ENCODE data around the gene AMOTL1. TPM values are rescaled to one million over a fixed set of nuclear protein-coding genes. Genes with fewer than 3 reads are reported as not detected.

Gene AMOTL1
- total RNA-seq, 1 donor from 2014 or later, result 4.8 TPM

DNA sequence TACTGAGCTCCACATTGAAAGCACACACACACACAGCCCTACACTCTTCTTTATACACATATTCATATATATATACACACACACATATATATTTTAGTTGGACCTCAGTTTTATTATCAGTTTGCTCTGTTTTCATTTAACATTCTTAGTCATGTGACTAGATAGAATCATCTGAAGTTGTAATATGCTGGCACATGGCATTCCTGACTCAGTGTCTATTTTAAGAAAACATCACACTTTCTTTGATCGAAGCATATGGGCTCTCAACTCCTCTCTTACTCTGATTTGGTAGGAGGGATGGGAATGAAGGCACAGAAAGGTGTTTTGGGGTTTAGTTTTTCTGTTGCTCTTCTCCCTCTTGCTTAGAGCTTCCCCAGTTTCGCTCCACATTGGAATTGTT, 24.8 kb downstream of the AMOTL1 start:
- no peak overlapping the region for H3K4me3 Mint-ChIP-seq (ENCODE audit: low read depth)
- DNase-seq (ENCODE audit: low spot score), result no peak
- peaks cover 11% of the 10 kb centered on the region for H3K27me3 Mint-ChIP-seq (ENCODE audit: low read depth)
- intact Hi-C loops (cut with micrococcal nuclease), result no loop called here
- H3K9me3 Mint-ChIP-seq, result no peaks in the 10 kb centered on the region
- H3K4me1 Mint-ChIP-seq (ENCODE audit: low read depth), result no peaks in the 10 kb centered on the region
- H3K27ac Mint-ChIP-seq, result no peak overlapping the region
- H3K36me3 Mint-ChIP-seq (ENCODE audit: low read depth), result no peaks in the 10 kb centered on the region

DNA sequence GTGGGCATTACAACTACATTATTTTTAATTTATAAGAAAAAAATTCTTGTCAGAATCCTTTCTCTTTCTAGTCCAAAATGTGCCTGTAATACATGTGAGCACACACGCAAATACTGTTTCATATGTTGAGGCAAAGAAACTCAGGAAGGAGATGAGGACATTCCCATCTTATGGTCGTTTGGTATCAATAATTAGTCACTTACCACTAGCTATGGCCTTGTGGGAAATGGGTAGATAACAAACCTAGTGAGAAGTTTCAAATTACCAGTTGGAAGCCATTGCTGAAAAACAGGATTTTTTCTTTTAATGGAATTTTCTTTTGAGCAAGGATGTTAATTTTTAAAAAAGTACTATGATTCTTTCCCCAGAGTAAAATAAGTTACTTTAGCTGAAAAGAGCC, 25.7 kb downstream of the AMOTL1 start:
- intact Hi-C loops (cut with micrococcal nuclease), result no loop called here
- no peak for DNase-seq (ENCODE audit: low spot score)
- H3K36me3 Mint-ChIP-seq (ENCODE audit: low read depth), result no peaks in the 10 kb centered on the region
- H3K4me3 Mint-ChIP-seq (ENCODE audit: low read depth), result no peak overlapping the region
- H3K27ac Mint-ChIP-seq, result no peak overlapping the region
- H3K4me1 Mint-ChIP-seq (ENCODE audit: low read depth), result no peaks in the 10 kb centered on the region
- no peaks in the 10 kb centered on the region for H3K9me3 Mint-ChIP-seq
- H3K27me3 Mint-ChIP-seq (ENCODE audit: low read depth), result peaks cover 11% of the 10 kb centered on the region

GRCh38 chr11:94794287-94795168, 26.4 kb downstream of the AMOTL1 start:
- no peaks in the 10 kb centered on the region for H3K9me3 Mint-ChIP-seq
- no peak overlapping the region for H3K27ac Mint-ChIP-seq

GRCh38 chr11:94795476-94796189, 27.5 kb downstream of the AMOTL1 start:
- H3K9me3 Mint-ChIP-seq, result no peaks in the 10 kb centered on the region
- no peak overlapping the region for H3K4me3 Mint-ChIP-seq (ENCODE audit: low read depth)
- H3K4me1 Mint-ChIP-seq (ENCODE audit: low read depth), result no peaks in the 10 kb centered on the region
- no peak overlapping the region for H3K27ac Mint-ChIP-seq
- peaks cover 5% of the 10 kb centered on the region for H3K27me3 Mint-ChIP-seq (ENCODE audit: low read depth)
- no peaks in the 10 kb centered on the region for H3K36me3 Mint-ChIP-seq (ENCODE audit: low read depth)
- no peak for DNase-seq (ENCODE audit: low spot score)
- intact Hi-C loops (cut with micrococcal nuclease), result no loop called here

More at GRCh38 chr11:94794287-94795168, 26.4 kb downstream of the AMOTL1 start:
- Mint-ChIP-seq H3K4me3 (ENCODE audit: low read depth) (no peak overlapping the region), H3K36me3 (ENCODE audit: low read depth) (no peaks in the 10 kb centered on the region), H3K27me3 (ENCODE audit: low read depth) (peaks cover 11% of the 10 kb centered on the region), H3K4me1 (ENCODE audit: low read depth) (no peaks in the 10 kb centered on the region)
- intact Hi-C loops (cut with micrococcal nuclease), result no loop called here
- no peak for DNase-seq (ENCODE audit: low spot score)

- H3K4me1 Mint-ChIP-seq (ENCODE audit: low read depth), result no peaks in the 10 kb centered on the region
- no peak for DNase-seq (ENCODE audit: low spot score)
- H3K4me3 Mint-ChIP-seq (ENCODE audit: low read depth), result no peak overlapping the region
- H3K27me3 Mint-ChIP-seq (ENCODE audit: low read depth), result peaks cover 5% of the 10 kb centered on the region
- no peak overlapping the region for H3K27ac Mint-ChIP-seq
- no peaks in the 10 kb centered on the region for H3K9me3 Mint-ChIP-seq
- no peaks in the 10 kb centered on the region for H3K36me3 Mint-ChIP-seq (ENCODE audit: low read depth)
- intact Hi-C loops (cut with micrococcal nuclease), result no loop called here
These were observed 28.0 kb downstream of the AMOTL1 start for GRCh38 chr11:94796190-94796580.

GRCh38 chr11:94796863-94797262, 28.7 kb downstream of the AMOTL1 start:
- intact Hi-C loops (cut with micrococcal nuclease), result no loop called here
- no peak for DNase-seq (ENCODE audit: low spot score)
- Mint-ChIP-seq H3K4me3 (ENCODE audit: low read depth) (no peak overlapping the region), H3K9me3 (no peaks in the 10 kb centered on the region), H3K4me1 (ENCODE audit: low read depth) (no peaks in the 10 kb centered on the region), H3K36me3 (ENCODE audit: low read depth) (no peaks in the 10 kb centered on the region), H3K27me3 (ENCODE audit: low read depth) (peaks cover 5% of the 10 kb centered on the region), H3K27ac (no peak overlapping the region)

DNA sequence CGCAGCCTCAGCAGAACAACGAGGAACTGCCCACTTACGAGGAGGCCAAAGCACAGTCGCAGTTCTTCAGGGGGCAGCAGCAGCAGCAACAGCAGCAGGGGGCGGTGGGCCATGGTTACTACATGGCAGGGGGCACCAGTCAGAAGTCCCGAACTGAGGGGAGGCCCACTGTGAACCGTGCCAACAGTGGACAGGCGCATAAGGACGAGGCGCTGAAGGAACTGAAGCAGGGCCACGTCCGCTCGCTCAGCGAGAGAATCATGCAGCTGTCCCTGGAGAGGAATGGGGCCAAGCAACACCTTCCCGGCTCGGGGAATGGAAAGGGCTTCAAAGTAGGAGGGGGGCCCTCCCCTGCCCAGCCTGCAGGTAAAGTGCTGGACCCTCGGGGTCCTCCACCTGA, 31.6 kb downstream of the AMOTL1 start:
- H3K27ac Mint-ChIP-seq, result no peak overlapping the region

GRCh38 chr11:94800414-94800813, 32.3 kb downstream of the AMOTL1 start:
- no peaks in the 10 kb centered on the region for H3K36me3 Mint-ChIP-seq (ENCODE audit: low read depth)
- intact Hi-C loops (cut with micrococcal nuclease), result no loop called here
- H3K27me3 Mint-ChIP-seq (ENCODE audit: low read depth), result peaks cover 1% of the 10 kb centered on the region
- H3K4me1 Mint-ChIP-seq (ENCODE audit: low read depth), result no peaks in the 10 kb centered on the region
- no peak for DNase-seq (ENCODE audit: low spot score)
- no peaks in the 10 kb centered on the region for H3K9me3 Mint-ChIP-seq
- H3K4me3 Mint-ChIP-seq (ENCODE audit: low read depth), result no peak overlapping the region
- no peak overlapping the region for H3K27ac Mint-ChIP-seq

More for the DNA sequence above, 31.6 kb downstream of the AMOTL1 start:
- Mint-ChIP-seq H3K36me3 (ENCODE audit: low read depth) (no peaks in the 10 kb centered on the region), H3K4me3 (ENCODE audit: low read depth) (no peak overlapping the region), H3K4me1 (ENCODE audit: low read depth) (no peaks in the 10 kb centered on the region), H3K9me3 (no peaks in the 10 kb centered on the region), H3K27me3 (ENCODE audit: low read depth) (peaks cover 3% of the 10 kb centered on the region)
- intact Hi-C loops (cut with micrococcal nuclease), result no loop called here
- DNase-seq (ENCODE audit: low spot score), result no peak

GRCh38 chr11:94801866-94802460, 33.8 kb downstream of the AMOTL1 start:
- no peaks in the 10 kb centered on the region for H3K9me3 Mint-ChIP-seq
- no peak overlapping the region for H3K27ac Mint-ChIP-seq
- intact Hi-C loops (cut with micrococcal nuclease), result no loop called here
- H3K4me1 Mint-ChIP-seq (ENCODE audit: low read depth), result no peaks in the 10 kb centered on the region
- no peak overlapping the region for H3K4me3 Mint-ChIP-seq (ENCODE audit: low read depth)
- H3K27me3 Mint-ChIP-seq (ENCODE audit: low read depth), result no peaks in the 10 kb centered on the region
- no peaks in the 10 kb centered on the region for H3K36me3 Mint-ChIP-seq (ENCODE audit: low read depth)
- DNase-seq (ENCODE audit: low spot score), result no peak

- H3K4me3 Mint-ChIP-seq (ENCODE audit: low read depth), result no peak overlapping the region
These were observed 34.3 kb downstream of the AMOTL1 start for GRCh38 chr11:94802501-94802900.

GRCh38 chr11:94803491-94803890, 35.3 kb downstream of the AMOTL1 start:
- Mint-ChIP-seq H3K9me3 (no peaks in the 10 kb centered on the region), H3K4me3 (ENCODE audit: low read depth) (no peak overlapping the region), H3K27ac (no peak overlapping the region), H3K27me3 (ENCODE audit: low read depth) (no peaks in the 10 kb centered on the region), H3K36me3 (ENCODE audit: low read depth) (no peaks in the 10 kb centered on the region), H3K4me1 (ENCODE audit: low read depth) (no peaks in the 10 kb centered on the region)
- DNase-seq (ENCODE audit: low spot score), result no peak
- intact Hi-C loops (cut with micrococcal nuclease), result no loop called here

More at GRCh38 chr11:94802501-94802900, 34.3 kb downstream of the AMOTL1 start:
- H3K36me3 Mint-ChIP-seq (ENCODE audit: low read depth), result no peaks in the 10 kb centered on the region
- no peaks in the 10 kb centered on the region for H3K27me3 Mint-ChIP-seq (ENCODE audit: low read depth)
- H3K9me3 Mint-ChIP-seq, result no peaks in the 10 kb centered on the region
- DNase-seq (ENCODE audit: low spot score), result no peak
- H3K4me1 Mint-ChIP-seq (ENCODE audit: low read depth), result no peaks in the 10 kb centered on the region
- no peak overlapping the region for H3K27ac Mint-ChIP-seq
- intact Hi-C loops (cut with micrococcal nuclease), result no loop called here

- Mint-ChIP-seq H3K27ac (no peak overlapping the region), H3K4me3 (ENCODE audit: low read depth) (no peak overlapping the region), H3K27me3 (ENCODE audit: low read depth) (peaks cover 1% of the 10 kb centered on the region), H3K9me3 (no peaks in the 10 kb centered on the region), H3K36me3 (ENCODE audit: low read depth) (no peaks in the 10 kb centered on the region), H3K4me1 (ENCODE audit: low read depth) (no peaks in the 10 kb centered on the region)
- no peak for DNase-seq (ENCODE audit: low spot score)
- intact Hi-C loops (cut with micrococcal nuclease), result no loop called here
These were observed 36.7 kb downstream of the AMOTL1 start for GRCh38 chr11:94804874-94805273.

DNA sequence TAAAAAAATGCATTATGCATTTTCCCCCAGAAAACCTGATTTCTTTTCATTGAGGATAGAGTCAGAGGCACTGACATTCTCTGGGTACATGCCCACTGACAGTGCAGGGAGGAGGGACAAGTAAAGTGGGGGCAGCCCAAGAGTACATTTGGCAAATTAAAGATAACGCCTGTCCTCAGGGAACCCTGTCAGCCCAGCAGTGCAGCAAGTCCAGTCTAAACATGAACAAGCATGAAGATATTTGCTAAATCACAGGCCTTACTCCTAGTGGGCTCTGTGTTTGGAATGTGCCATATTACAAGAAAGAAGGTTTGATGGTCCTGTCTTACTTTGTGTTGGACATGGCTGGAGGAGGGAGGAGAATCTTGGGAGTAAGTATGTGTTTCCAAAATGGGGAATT, 37.9 kb downstream of the AMOTL1 start:
- intact Hi-C loops (cut with micrococcal nuclease), result no loop called here
- Mint-ChIP-seq H3K4me1 (ENCODE audit: low read depth) (no peaks in the 10 kb centered on the region), H3K27ac (no peak overlapping the region), H3K9me3 (no peaks in the 10 kb centered on the region), H3K36me3 (ENCODE audit: low read depth) (no peaks in the 10 kb centered on the region), H3K4me3 (ENCODE audit: low read depth) (no peak overlapping the region), H3K27me3 (ENCODE audit: low read depth) (peaks cover 4% of the 10 kb centered on the region)
- DNase-seq (ENCODE audit: low spot score), result no peak

Measured in activated T-helper 2 cell treated with anti-CD3 and anti-CD28 coated beads, Interferon-gamma antibody, Interleukin-2, Interleukin-4, amounts not matched to agents 10 μg/mL and 5 μg/mL and 100 μg/mL, durations not matched to agents 14 hours and 24 hours and 36 hours (primary cell).